ENCODE results near the gene EXOC6B.

Gene EXOC6B

DNA sequence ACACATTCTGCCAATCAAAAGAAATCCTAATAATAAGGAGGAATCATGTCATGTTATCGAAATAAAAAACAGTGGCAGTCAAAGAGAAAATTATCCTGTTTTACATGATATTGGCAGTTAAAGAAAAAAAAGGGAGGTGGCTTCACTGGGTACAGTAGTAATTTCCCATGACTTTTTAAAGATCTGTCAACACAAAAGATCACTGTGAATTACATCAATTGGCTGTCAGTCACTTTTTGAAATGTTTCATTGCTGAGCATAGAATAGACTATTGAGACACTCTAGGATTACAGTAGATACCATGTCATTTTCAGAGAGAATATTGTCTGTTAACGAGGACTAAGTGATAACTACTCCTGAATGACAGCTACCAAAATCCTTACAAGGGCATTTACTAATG lies 342.5 kb downstream of the EXOC6B start:
- no peaks in the 10 kb centered on the region for H3K9me3 ChIP-seq (ENCODE audit: severe bottlenecking)
- no peak overlapping the region for H3K27ac ChIP-seq
- TF ChIP-seq, protein P1, sequence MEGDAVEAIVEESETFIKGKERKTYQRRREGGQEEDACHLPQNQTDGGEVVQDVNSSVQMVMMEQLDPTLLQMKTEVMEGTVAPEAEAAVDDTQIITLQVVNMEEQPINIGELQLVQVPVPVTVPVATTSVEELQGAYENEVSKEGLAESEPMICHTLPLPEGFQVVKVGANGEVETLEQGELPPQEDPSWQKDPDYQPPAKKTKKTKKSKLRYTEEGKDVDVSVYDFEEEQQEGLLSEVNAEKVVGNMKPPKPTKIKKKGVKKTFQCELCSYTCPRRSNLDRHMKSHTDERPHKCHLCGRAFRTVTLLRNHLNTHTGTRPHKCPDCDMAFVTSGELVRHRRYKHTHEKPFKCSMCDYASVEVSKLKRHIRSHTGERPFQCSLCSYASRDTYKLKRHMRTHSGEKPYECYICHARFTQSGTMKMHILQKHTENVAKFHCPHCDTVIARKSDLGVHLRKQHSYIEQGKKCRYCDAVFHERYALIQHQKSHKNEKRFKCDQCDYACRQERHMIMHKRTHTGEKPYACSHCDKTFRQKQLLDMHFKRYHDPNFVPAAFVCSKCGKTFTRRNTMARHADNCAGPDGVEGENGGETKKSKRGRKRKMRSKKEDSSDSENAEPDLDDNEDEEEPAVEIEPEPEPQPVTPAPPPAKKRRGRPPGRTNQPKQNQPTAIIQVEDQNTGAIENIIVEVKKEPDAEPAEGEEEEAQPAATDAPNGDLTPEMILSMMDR (IDR thresholded peaks at IDR 0.05; ENCODE audit: low read depth, low read length) = no peak
- no peak for DNase-seq
- no peak overlapping the region for H3K4me3 ChIP-seq (ENCODE audit: low read depth, low read length)
- H3K36me3 ChIP-seq = peaks cover 4% of the 10 kb centered on the region; the same call in 1 of the 2 replicates
- H3K27me3 ChIP-seq (ENCODE audit: insufficient read depth, low read depth, severe bottlenecking) = no peaks in the 10 kb centered on the region

DNA sequence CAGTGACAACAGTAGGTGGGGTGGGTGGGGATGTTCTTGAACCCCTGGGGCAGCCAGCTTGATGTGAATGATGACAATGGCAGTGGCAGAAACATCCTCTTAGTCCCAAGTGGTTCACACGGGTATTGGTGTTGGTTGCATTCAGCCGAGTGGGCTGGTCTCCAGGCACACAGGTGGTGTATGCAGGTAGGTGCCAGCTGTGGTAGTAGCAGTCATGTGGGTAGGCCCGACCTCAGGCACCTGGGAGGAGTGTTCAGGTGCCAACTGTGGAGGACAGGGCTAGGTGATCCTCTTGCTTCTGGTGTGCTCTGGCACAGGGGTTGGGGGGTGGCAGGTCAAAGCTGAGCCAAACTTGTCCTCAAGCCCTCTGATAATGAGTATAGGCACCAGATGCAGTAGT lies 350.6 kb downstream of the EXOC6B start:
- Histone ChIP-seq H3K4me3 (ENCODE audit: low read depth, low read length) (no peak overlapping the region), H3K9me3 (ENCODE audit: severe bottlenecking) (no peaks in the 10 kb centered on the region), H3K27me3 (ENCODE audit: insufficient read depth, low read depth, severe bottlenecking) (no peaks in the 10 kb centered on the region), H3K36me3 (peaks cover 3% of the 10 kb centered on the region; the same call in 1 of the 2 replicates), H3K27ac (no peak overlapping the region)
- DNase-seq = no peak
- TF ChIP-seq, protein P1 (IDR thresholded peaks at IDR 0.05; ENCODE audit: low read depth, low read length) = no peak

DNA sequence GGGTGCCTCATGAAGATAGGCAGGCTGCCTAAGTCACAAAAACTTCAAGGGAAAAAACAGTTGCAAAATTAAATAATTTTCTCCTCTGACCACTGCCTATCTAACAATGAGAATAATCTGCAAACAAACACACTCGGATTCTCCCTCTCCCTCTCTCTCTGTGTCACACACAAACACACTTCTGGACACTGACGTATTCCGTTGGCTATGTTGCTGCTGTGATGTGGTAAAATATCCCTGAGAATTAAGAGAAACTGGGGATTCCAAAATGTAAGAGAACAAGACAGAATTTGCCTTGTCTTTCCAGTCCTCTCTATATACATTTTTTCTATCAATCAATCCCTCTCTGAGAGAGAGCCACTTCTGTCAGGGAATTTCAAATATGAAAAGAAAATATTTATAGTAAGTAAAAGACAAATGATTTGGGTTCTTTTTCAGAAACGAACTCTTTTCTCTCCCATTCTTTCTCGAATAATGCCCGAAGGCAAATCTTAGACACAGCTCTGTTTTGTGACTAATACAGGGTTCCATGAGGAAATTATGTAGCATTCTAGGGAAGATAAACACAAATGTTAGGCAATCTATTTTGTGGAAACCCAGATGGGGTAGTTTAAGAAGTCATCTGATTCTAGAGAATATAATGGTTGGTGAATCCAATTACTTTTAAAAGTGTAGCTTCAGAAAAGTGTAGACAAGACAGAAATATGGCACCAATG lies 367.9 kb downstream of the EXOC6B start:
- DNase-seq = no peak
- no peak overlapping the region for H3K27ac ChIP-seq
- no peaks in the 10 kb centered on the region for H3K9me3 ChIP-seq (ENCODE audit: severe bottlenecking)
- H3K27me3 ChIP-seq (ENCODE audit: insufficient read depth, low read depth, severe bottlenecking) = no peaks in the 10 kb centered on the region
- H3K4me3 ChIP-seq (ENCODE audit: low read depth, low read length) = no peak overlapping the region
- TF ChIP-seq, protein P1 (IDR thresholded peaks at IDR 0.05; ENCODE audit: low read depth, low read length) = no peak
- H3K36me3 ChIP-seq = no peaks in the 10 kb centered on the region

DNA sequence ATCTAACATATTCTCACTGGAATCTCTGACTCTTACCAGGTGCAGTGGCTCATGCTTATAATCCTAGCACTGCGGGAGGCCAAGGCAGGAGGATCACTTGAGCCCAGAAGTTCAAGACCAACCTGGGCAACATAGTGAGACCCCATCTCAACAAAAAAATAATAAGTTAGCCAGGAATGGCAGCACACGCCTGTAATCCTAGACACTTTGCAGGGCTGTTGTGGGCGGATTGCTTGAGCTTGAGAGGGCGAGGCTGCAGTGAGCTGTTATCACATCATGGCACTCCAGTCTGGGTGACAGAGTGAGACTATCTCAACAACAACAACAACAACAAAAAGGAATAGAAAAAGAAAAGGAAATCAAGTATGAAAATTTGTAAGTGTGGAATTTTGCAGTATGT lies 371.6 kb downstream of the EXOC6B start:
- Histone ChIP-seq H3K27ac (no peak overlapping the region), H3K4me3 (ENCODE audit: low read depth, low read length) (no peak overlapping the region), H3K9me3 (ENCODE audit: severe bottlenecking) (no peaks in the 10 kb centered on the region), H3K36me3 (no peaks in the 10 kb centered on the region), H3K27me3 (ENCODE audit: insufficient read depth, low read depth, severe bottlenecking) (no peaks in the 10 kb centered on the region)
- TF ChIP-seq, protein P1 (IDR thresholded peaks at IDR 0.05; ENCODE audit: low read depth, low read length) = no peak
- no peak for DNase-seq

DNA sequence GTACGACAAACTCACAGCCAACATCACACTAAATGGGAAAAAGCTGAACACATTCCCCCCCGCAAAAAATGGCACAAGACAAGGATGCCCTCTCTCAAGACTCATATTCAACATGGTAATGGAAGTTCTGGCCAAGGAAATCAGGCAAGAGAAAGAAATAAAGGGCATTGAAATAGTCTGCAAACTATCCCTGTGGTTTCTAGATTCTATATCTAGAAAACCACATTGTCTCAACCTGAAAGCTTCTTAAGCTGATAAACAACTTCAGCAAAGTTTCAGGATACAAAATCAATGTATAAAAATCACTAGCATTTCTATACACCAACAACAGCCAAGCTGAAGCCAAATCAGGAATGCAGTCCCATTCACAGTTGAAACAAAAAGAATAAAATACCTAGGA lies 383.6 kb downstream of the EXOC6B start:
- no peak for DNase-seq
- no peaks in the 10 kb centered on the region for H3K9me3 ChIP-seq (ENCODE audit: severe bottlenecking)
- H3K36me3 ChIP-seq = no peaks in the 10 kb centered on the region

More for the DNA sequence above, 383.6 kb downstream of the EXOC6B start:
- no peak overlapping the region for H3K4me3 ChIP-seq (ENCODE audit: low read depth, low read length)
- TF ChIP-seq, protein P1 (IDR thresholded peaks at IDR 0.05; ENCODE audit: low read depth, low read length) = no peak
- H3K27me3 ChIP-seq (ENCODE audit: insufficient read depth, low read depth, severe bottlenecking) = no peaks in the 10 kb centered on the region
- no peak overlapping the region for H3K27ac ChIP-seq
